H9 (cell line): ENCODE data around the gene PLCB1. TPM values are rescaled to one million over a fixed set of nuclear protein-coding genes. Genes with fewer than 3 reads are reported as not detected.

Source experiments
- DNase-seq: peaks from one replicate; pipeline ENCODE4 v3.0.0-alpha.2; 2017
- H2AFZ ChIP-seq: one replicate; pipeline ENCODE4 v1.6.1; 2013; ENCODE audit warnings: mild to moderate bottlenecking, low read length, control low read depth, moderate library complexity
- H2AK5ac ChIP-seq: 2 replicates; pipeline ENCODE4 v1.6.1; 2013; ENCODE audit warnings: low read length, control low read depth, mixed read lengths; ENCODE audit not compliant: insufficient read length
- H2BK120ac ChIP-seq: one replicate; pipeline ENCODE4 v1.6.1; 2013; ENCODE audit warnings: low read depth, mild to moderate bottlenecking, low read length, control low read depth, inconsistent platforms; ENCODE audit not compliant: poor library complexity, severe bottlenecking
- H2BK12ac ChIP-seq: 2 replicates; pipeline ENCODE4 v1.6.1; 2013; ENCODE audit warnings: low read length, control low read depth, mixed read lengths, low read depth; ENCODE audit not compliant: insufficient read length
- H2BK15ac ChIP-seq: 2 replicates; pipeline ENCODE4 v1.6.1; 2013; ENCODE audit warnings: low read depth, low read length, control low read depth
- H2BK20ac ChIP-seq: one replicate; pipeline ENCODE4 v1.6.1; 2013; ENCODE audit warnings: low read depth, mild to moderate bottlenecking, low read length, control low read depth, inconsistent platforms; ENCODE audit not compliant: poor library complexity, severe bottlenecking
- H2BK5ac ChIP-seq: 2 replicates; pipeline ENCODE4 v1.6.1; 2013; ENCODE audit warnings: low read length, control low read depth, mixed read lengths; ENCODE audit not compliant: insufficient read length
- H3K14ac ChIP-seq: 2 replicates; pipeline ENCODE4 v1.6.1; 2013; ENCODE audit warnings: low read length, control low read depth; ENCODE audit not compliant: insufficient read depth
- H3K18ac ChIP-seq: 2 replicates; pipeline ENCODE4 v1.6.1; 2013; ENCODE audit warnings: low read depth, mild to moderate bottlenecking, mixed read lengths, low read length, control low read depth; ENCODE audit not compliant: insufficient read length
- H3K23ac ChIP-seq: 2 replicates; pipeline ENCODE4 v1.6.1; 2013; ENCODE audit warnings: low read length, control low read depth, mixed read lengths, low read depth; ENCODE audit not compliant: insufficient read length
- H3K23me2 ChIP-seq: 2 replicates; pipeline ENCODE4 v1.6.1; 2013; ENCODE audit warnings: low read depth, mild to moderate bottlenecking, mixed read lengths, low read length, control low read depth; ENCODE audit not compliant: insufficient read length, poor library complexity, severe bottlenecking
- H3K27ac ChIP-seq: 2 replicates; pipeline ENCODE4 v1.5.1; 2013; ENCODE audit warnings: low read length, control low read depth, mixed read lengths, low read depth; ENCODE audit not compliant: insufficient read length
- H3K27me3 ChIP-seq: 2 replicates; pipeline ENCODE4 v1.6.1; 2013; ENCODE audit warnings: low read length, control low read depth, inconsistent platforms; ENCODE audit not compliant: insufficient read depth
- H3K4ac ChIP-seq: 2 replicates; pipeline ENCODE4 v1.6.1; 2013; ENCODE audit warnings: low read depth, mild to moderate bottlenecking, control low read depth, inconsistent platforms, low read length, moderate library complexity
- H3K4me1 ChIP-seq: 2 replicates; pipeline ENCODE4 v1.6.1; 2013; ENCODE audit warnings: low read length, control low read depth, inconsistent platforms; ENCODE audit not compliant: insufficient read depth
- H3K4me2 ChIP-seq: 2 replicates; pipeline ENCODE4 v1.6.1; 2013; ENCODE audit warnings: low read length, control low read depth, mixed read lengths; ENCODE audit not compliant: insufficient read length, insufficient read depth
- H3K56ac ChIP-seq: 2 replicates; pipeline ENCODE4 v1.6.1; 2013; ENCODE audit warnings: low read depth, mild to moderate bottlenecking, mixed read lengths, low read length, control low read depth; ENCODE audit not compliant: insufficient read length
- H3K79me1 ChIP-seq: 2 replicates; pipeline ENCODE4 v1.6.1; 2013; ENCODE audit warnings: low read depth, mild to moderate bottlenecking, moderate library complexity, low read length, control low read depth, inconsistent platforms; ENCODE audit not compliant: insufficient read depth, poor library complexity, severe bottlenecking
- H3K79me2 ChIP-seq: 2 replicates; pipeline ENCODE4 v1.6.1; 2013; ENCODE audit warnings: low read length, control low read depth, inconsistent platforms; ENCODE audit not compliant: insufficient read depth
- H3K9ac ChIP-seq: 2 replicates; pipeline ENCODE4 v1.6.1; 2013; ENCODE audit warnings: low read length, control low read depth, mixed read lengths; ENCODE audit not compliant: insufficient read length; ENCODE audit errors: extremely low read depth
- H3K9me3 ChIP-seq: one replicate; pipeline ENCODE4 v1.6.1; 2013; ENCODE audit warnings: low read depth, low read length, inconsistent platforms; ENCODE audit not compliant: control insufficient read depth
- H3T11ph ChIP-seq: one replicate; pipeline ENCODE4 v1.6.1; 2013; ENCODE audit warnings: mild to moderate bottlenecking, low read length, control low read depth, inconsistent platforms
- H4K20me1 ChIP-seq: one replicate; pipeline ENCODE4 v1.6.1; 2013; ENCODE audit not compliant: control insufficient read depth, insufficient read length, insufficient read depth
- H4K5ac ChIP-seq: 2 replicates; pipeline ENCODE4 v1.6.1; 2013; ENCODE audit warnings: low read depth, mild to moderate bottlenecking, mixed read lengths, low read length, control low read depth; ENCODE audit not compliant: insufficient read length
- H4K8ac ChIP-seq: replicated peaks from 2 replicates; pipeline ENCODE4 v1.6.1; 2013; ENCODE audit warnings: low read length, control low read depth, mixed read lengths, low read depth; ENCODE audit not compliant: insufficient read length
- H4K91ac ChIP-seq: 2 replicates; pipeline ENCODE4 v1.6.1; 2013; ENCODE audit warnings: low read depth, mild to moderate bottlenecking, moderate library complexity, mixed read lengths, low read length, control low read depth; ENCODE audit not compliant: insufficient read length
- H3K27ac Mint-ChIP-seq, 3 experiments: 2 replicates in 2 of 3; 3 replicates in 1 of 3; pipeline ENCODE4 v1.8.0; 2020 to 2021; ENCODE audit warnings: mixed read lengths in 3 of 3, mild to moderate bottlenecking in 1 of 3, moderate library complexity in 1 of 3
- H3K27me3 Mint-ChIP-seq: 2 replicates; pipeline ENCODE4 v1.8.0; 2021; ENCODE audit warnings: low read depth, mild to moderate bottlenecking, moderate library complexity, mixed read lengths
- H3K36me3 Mint-ChIP-seq, 3 experiments: 2 replicates in 2 of 3; 3 replicates in 1 of 3; pipeline ENCODE4 v1.8.0; 2020 to 2021; ENCODE audit warnings: low read depth in 3 of 3, mixed read lengths in 3 of 3; ENCODE audit not compliant: insufficient read depth in 1 of 3
- H3K4me1 Mint-ChIP-seq, 2 experiments: 2 replicates each; pipeline ENCODE4 v1.8.0; 2020; ENCODE audit warnings: mixed read lengths in 2 of 2
- H3K4me3 Mint-ChIP-seq, 2 experiments: 2 replicates in 1 of 2; 3 replicates in 1 of 2; pipeline ENCODE4 v1.8.0; 2020 to 2021; ENCODE audit warnings: mild to moderate bottlenecking in 2 of 2, mixed read lengths in 2 of 2, moderate library complexity in 1 of 2
- H3K9me3 Mint-ChIP-seq, 2 experiments: 2 replicates in 1 of 2; 3 replicates in 1 of 2; pipeline ENCODE4 v1.8.0; 2020; ENCODE audit warnings: mild to moderate bottlenecking in 2 of 2, mixed read lengths in 2 of 2, moderate library complexity in 1 of 2
- CTCF ChIP-seq: fragments of 200-600 bp; sonication (generic); conservative IDR thresholded peaks from 3 replicates; pipeline ENCODE4 v1.8.0; 2021; ENCODE audit warnings: antibody characterized with exemption, mild to moderate bottlenecking
- WGBS: extraction: QIAGEN DNeasy Blood & Tissue Kit; methylation state at CpG from one replicate; pipeline ENCODE4 v1.1.7; 2013; ENCODE audit warnings: missing lambda C conversion rate, low lambda C conversion rate, mixed read lengths; ENCODE audit not compliant: insufficient read length; ENCODE audit errors: extremely low coverage; 5-methylcytosine and 5-hydroxymethylcytosine counted together
- total RNA-seq: library from RNA; stranded (reverse); gene quantifications from 2 replicates; pipeline ENCODE4 v1.2.1, GENCODE V29; 2021

Gene PLCB1
- total RNA-seq, 1 experiment from 2014 or later, result 11.5 TPM

DNA sequence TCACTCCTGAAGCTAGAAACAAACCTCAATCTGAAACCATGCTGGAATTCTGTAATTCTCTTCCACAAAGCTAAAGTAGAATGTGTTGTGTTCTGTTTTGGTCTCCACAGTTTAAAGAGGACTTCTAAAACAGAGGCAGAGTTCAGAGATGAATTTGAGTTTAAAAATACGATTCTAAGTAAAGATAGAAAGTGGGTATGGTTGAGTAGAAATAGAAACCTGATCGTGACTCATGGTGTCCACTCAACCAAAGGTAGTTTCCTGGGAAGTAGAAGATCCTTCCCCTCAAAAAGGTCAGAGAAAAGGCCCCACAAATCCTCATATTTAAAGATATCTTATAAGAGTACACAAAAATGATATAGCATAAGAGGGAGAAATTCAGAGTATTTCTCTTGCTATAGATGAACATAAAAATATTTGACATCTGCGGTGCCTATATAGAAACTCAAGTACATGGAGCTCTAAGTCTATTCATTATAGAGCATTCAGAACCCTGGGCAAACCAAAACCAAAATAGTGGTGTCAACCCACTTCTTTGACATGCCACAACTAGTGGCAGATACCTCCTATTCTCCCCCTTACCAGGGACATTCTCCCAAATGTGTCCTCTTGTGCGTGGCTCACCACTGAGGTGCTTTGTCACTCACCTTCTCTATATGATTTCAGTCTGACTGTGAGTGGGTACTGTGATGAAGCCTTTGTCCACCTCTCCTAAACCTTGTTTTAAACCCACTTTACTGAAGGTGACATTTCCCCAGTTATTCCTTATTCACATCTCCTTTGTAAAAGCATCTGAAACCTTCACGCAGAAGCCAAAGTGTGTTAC is 84.5 kb downstream of the PLCB1 start:
- WGBS, result no CpG with 5 or more reads among the region's 5 CpGs

More for the DNA sequence above, 84.5 kb downstream of the PLCB1 start:
- no peaks in the 10 kb centered on the region for H4K20me1 ChIP-seq
- H2BK20ac ChIP-seq, result no peak overlapping the region
- H3K27ac ChIP-seq, result no peak overlapping the region
- H3T11ph ChIP-seq, result no peak overlapping the region
- DNase-seq, result no peak
- no peak overlapping the region for H3K9ac ChIP-seq
- no peaks in the 10 kb centered on the region for H3K79me2 ChIP-seq
- no peak overlapping the region for H2BK15ac ChIP-seq
- no peaks in the 10 kb centered on the region; the same call in 1 of the 2 replicates for H3K4me1 ChIP-seq
- no peak overlapping the region for H2BK5ac ChIP-seq
- Mint-ChIP-seq H3K36me3 (no peaks in the 10 kb centered on the region), H3K4me3 (no peak overlapping the region), H3K9me3 (no peaks in the 10 kb centered on the region), H3K4me1 (peaks cover 27 to 31% of the 10 kb centered on the region in 2 experiments), H3K27ac (no peak overlapping the region), H3K27me3 (no peaks in the 10 kb centered on the region; the same call in 1 of the 2 replicates)
- no peak overlapping the region for H3K4ac ChIP-seq
- H4K91ac ChIP-seq, result no peak overlapping the region
- no peak overlapping the region for H2AK5ac ChIP-seq
- H3K18ac ChIP-seq, result no peak overlapping the region
- no peak overlapping the region for H4K8ac ChIP-seq
- no peaks in the 10 kb centered on the region for H3K9me3 ChIP-seq
- no peak overlapping the region for H3K23ac ChIP-seq
- H3K27me3 ChIP-seq, result no peaks in the 10 kb centered on the region
- H3K23me2 ChIP-seq, result no peaks in the 10 kb centered on the region
- TF ChIP-seq CTCF, result no peak
- H2BK12ac ChIP-seq, result no peak overlapping the region
- H4K5ac ChIP-seq, result no peak overlapping the region
- no peak overlapping the region for H3K14ac ChIP-seq
- no peak overlapping the region for H3K56ac ChIP-seq
- no peak overlapping the region for H2BK120ac ChIP-seq
- no peak overlapping the region for H2AFZ ChIP-seq
- H3K4me2 ChIP-seq, result no peak overlapping the region
- no peaks in the 10 kb centered on the region for H3K79me1 ChIP-seq
